Left lung (tissue), 10 donors: ENCODE data around the gene CIB4. TPM values are rescaled to one million over a fixed set of nuclear protein-coding genes. Genes with fewer than 3 reads are reported as not detected.
A peak's percentile ranks its signal among the peaks of the same experiment; 100 is the strongest.

ENCODE experiments used
- ATAC-seq: fragments of 200-7000 bp; cut with Tn5 transposase; one replicate; pipeline ENCODE4 v1.9.1; 2020; ENCODE audit warnings: moderate library complexity
- DNase-seq, 4 donors: peaks; one replicate each; pipeline ENCODE4 v3.0.0-alpha.2; 2013 to 2020
- H3K27ac ChIP-seq, 2 donors: fragments of 200-600 bp; sonication (generic) in 1 of 2; one replicate each; pipeline versions ENCODE4 v1.5.0 to v1.8.0; 2020 to 2021
- H3K27me3 ChIP-seq, 2 donors: fragments of 200-600 bp; sonication (generic) in 1 of 2; one replicate each; pipeline versions ENCODE4 v1.5.0 to v1.8.0; 2020 to 2021
- H3K36me3 ChIP-seq, 2 donors: fragments of 200-600 bp; sonication (generic) in 1 of 2; one replicate each; pipeline versions ENCODE4 v1.5.0 to v1.8.0; 2020 to 2021
- H3K4me1 ChIP-seq, 2 donors: fragments of 200-600 bp; one replicate each; pipeline ENCODE4 v1.8.0; 2021
- H3K4me3 ChIP-seq, 2 donors: fragments of 200-600 bp; sonication (generic) in 1 of 2; one replicate each; pipeline versions ENCODE4 v1.5.0 to v1.8.0; 2020 to 2021; ENCODE audit warnings: mild to moderate bottlenecking in 1 of 2
- H3K9me3 ChIP-seq, 2 donors: fragments of 200-600 bp; sonication (generic) in 1 of 2; one replicate each; pipeline versions ENCODE4 v1.5.0 to v1.8.0; 2020 to 2021
- intact Hi-C, 2 donors: fragments of 100-400 bp; cut with DNase I; formaldehyde crosslinking; loops; one replicate each; pipeline versions ENCODE4 v1.11.2 to v1.14.2; 2022
- polyA plus RNA-seq, 6 donors: library from polyadenylated mRNA; unstranded; fragments of 120-200 nt; gene quantifications; one replicate each; pipeline ENCODE4 v1.2.1, GENCODE V29; 2013; ENCODE audit not compliant: insufficient read length in 6 of 6
- total RNA-seq, 2 donors: library from RNA; stranded (reverse); fragmentation: NEBNext Ultra II Directional; extraction: Animal tissue kit (Norgen Biotek cat#: 25700); gene quantifications; one replicate each; pipeline ENCODE4 v1.2.1, GENCODE V29; 2021
- TF ChIP-seq, protein P1 (sequence below), 2 donors: fragments of 200-600 bp; sonication (generic) in 1 of 2; IDR thresholded peaks; one replicate each; pipeline versions ENCODE4 v1.5.0 to v1.8.0; 2021; ENCODE audit warnings: antibody characterized with exemption in 2 of 2
- donor health status: DM: no; HTN: yes; CAD: no.
- donor health status: DM: no; HTN: no; CAD: no.

Gene CIB4
- total and polyA plus RNA-seq, 8 donors = 1.0 to 2.4 (median 1.8) TPM; not detected in 2

GRCh38 chr2:26633993-26634595 lies 7.1 kb downstream of the CIB4 start:
- ATAC-seq = no peak
- intact Hi-C loops = no loop called here

GRCh38 chr2:26633351-26633945 lies 7.7 kb downstream of the CIB4 start:
- ATAC-seq = no peak
- no peaks in the 10 kb centered on the region for H3K27me3 ChIP-seq
- intact Hi-C loops = no loop called here
- H3K9me3 ChIP-seq = no peaks in the 10 kb centered on the region
- DNase-seq = peak in 1 of 4 donors; percentile 49
- H3K27ac ChIP-seq = no peak overlapping the region
- H3K4me3 ChIP-seq = no peak overlapping the region
- TF ChIP-seq, protein P1, sequence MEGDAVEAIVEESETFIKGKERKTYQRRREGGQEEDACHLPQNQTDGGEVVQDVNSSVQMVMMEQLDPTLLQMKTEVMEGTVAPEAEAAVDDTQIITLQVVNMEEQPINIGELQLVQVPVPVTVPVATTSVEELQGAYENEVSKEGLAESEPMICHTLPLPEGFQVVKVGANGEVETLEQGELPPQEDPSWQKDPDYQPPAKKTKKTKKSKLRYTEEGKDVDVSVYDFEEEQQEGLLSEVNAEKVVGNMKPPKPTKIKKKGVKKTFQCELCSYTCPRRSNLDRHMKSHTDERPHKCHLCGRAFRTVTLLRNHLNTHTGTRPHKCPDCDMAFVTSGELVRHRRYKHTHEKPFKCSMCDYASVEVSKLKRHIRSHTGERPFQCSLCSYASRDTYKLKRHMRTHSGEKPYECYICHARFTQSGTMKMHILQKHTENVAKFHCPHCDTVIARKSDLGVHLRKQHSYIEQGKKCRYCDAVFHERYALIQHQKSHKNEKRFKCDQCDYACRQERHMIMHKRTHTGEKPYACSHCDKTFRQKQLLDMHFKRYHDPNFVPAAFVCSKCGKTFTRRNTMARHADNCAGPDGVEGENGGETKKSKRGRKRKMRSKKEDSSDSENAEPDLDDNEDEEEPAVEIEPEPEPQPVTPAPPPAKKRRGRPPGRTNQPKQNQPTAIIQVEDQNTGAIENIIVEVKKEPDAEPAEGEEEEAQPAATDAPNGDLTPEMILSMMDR (IDR thresholded peaks at IDR 0.05) = no peak
- H3K36me3 ChIP-seq = no peaks in the 10 kb centered on the region
- H3K4me1 ChIP-seq = no peaks in the 10 kb centered on the region

More at GRCh38 chr2:26633993-26634595, 7.1 kb downstream of the CIB4 start:
- no peaks in the 10 kb centered on the region for H3K4me1 ChIP-seq
- TF ChIP-seq, protein P1 (IDR thresholded peaks at IDR 0.05) = no peak
- no peak overlapping the region for H3K4me3 ChIP-seq
- no peak for DNase-seq
- no peaks in the 10 kb centered on the region for H3K27me3 ChIP-seq
- no peaks in the 10 kb centered on the region for H3K9me3 ChIP-seq
- H3K36me3 ChIP-seq = no peaks in the 10 kb centered on the region
- H3K27ac ChIP-seq = no peak overlapping the region

GRCh38 chr2:26632624-26633185 lies 8.5 kb downstream of the CIB4 start:
- ATAC-seq (no peak), DNase-seq (no peak)
- H3K4me1 ChIP-seq = no peaks in the 10 kb centered on the region
- no peaks in the 10 kb centered on the region for H3K27me3 ChIP-seq
- intact Hi-C loops = no loop called here
- H3K27ac ChIP-seq = no peak overlapping the region
- no peaks in the 10 kb centered on the region for H3K9me3 ChIP-seq
- H3K4me3 ChIP-seq = no peak overlapping the region
- no peaks in the 10 kb centered on the region for H3K36me3 ChIP-seq
- TF ChIP-seq, protein P1 (IDR thresholded peaks at IDR 0.05) = no peak

DNA sequence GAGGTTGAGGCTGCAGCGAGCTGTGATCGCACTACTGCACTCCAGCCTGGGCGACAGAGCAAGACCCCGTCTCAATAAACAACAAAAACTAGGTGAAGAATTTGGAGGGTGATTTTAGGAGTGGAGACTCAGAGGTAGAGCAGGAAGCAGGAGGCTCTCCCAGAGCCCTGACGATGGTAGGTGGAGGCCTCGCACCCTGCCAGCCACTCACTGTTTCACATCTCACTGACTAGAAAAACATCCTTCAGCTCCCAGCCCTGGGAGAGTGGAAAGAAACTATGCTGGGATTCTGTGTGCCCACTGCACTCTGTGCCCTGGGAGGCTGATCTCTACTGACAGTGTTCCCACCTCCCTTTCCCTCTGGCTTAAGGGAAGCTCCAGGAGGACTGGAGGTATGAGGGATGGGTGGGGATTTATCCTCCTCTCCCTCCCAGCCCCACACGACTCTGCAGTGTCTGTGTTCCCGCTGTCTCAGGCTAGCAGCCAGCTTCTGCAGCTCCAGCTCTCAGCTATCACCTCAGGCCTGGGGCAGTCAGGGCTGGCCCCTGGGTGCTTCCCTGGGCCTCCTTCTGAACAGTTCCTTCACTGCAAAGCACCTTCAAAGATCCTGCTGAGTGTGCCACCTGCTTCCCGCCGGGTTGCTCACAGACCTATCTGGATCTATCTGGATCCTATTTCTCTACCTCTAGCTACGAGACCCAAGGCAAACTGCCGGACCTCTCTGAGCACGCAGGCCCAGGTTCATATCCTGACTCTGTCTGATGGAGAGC lies 9.6 kb downstream of the CIB4 start:
- H3K4me1 ChIP-seq = no peaks in the 10 kb centered on the region
- ATAC-seq = no peak
- H3K4me3 ChIP-seq = no peak overlapping the region

More for the DNA sequence above, 9.6 kb downstream of the CIB4 start:
- Histone ChIP-seq H3K27ac (no peak overlapping the region), H3K27me3 (no peaks in the 10 kb centered on the region), H3K9me3 (no peaks in the 10 kb centered on the region), H3K36me3 (no peaks in the 10 kb centered on the region)
- intact Hi-C loops = no loop called here
- TF ChIP-seq, protein P1 (IDR thresholded peaks at IDR 0.05) = no peak
- DNase-seq = no peak
